HepG2 (cell line): ENCODE results near the gene CHD9NB. TPM values are rescaled to one million over a fixed set of nuclear protein-coding genes. Genes with fewer than 3 reads are reported as not detected.

Experiments used
- ATF7-NPFF ChIP-seq: sonication (generic); formaldehyde crosslinking; IDR thresholded peaks from 2 replicates; pipeline ENCODE4 v1.8.1; 2023; ENCODE audit warnings: mild to moderate bottlenecking, low read depth, missing genetic modification reagents, moderate library complexity
- DNMT3B ChIP-seq: conservative IDR thresholded peaks from 2 replicates; pipeline ENCODE4 v1.6.1; 2016; ENCODE audit warnings: missing biosample characterization, control low read depth
- GATAD2A ChIP-seq: IDR thresholded peaks from 2 replicates; pipeline ENCODE4 v1.6.1; 2016
- GFI1 ChIP-seq: sonication (generic); formaldehyde crosslinking; IDR thresholded peaks from 2 replicates; pipeline ENCODE4 v1.5.0; 2020; ENCODE audit warnings: missing genetic modification reagents, mild to moderate bottlenecking, borderline replicate concordance
- HMG20B ChIP-seq: conservative IDR thresholded peaks from 2 replicates; pipeline ENCODE4 v1.6.1; 2016; ENCODE audit warnings: missing genetic modification reagents, missing compliant biosample characterization
- JUNB ChIP-seq: sonication (generic); formaldehyde crosslinking; IDR thresholded peaks from 2 replicates; pipeline ENCODE4 v1.8.0; 2022; ENCODE audit warnings: missing genetic modification reagents, mild to moderate bottlenecking, borderline replicate concordance
- KAT8 ChIP-seq: IDR thresholded peaks from 2 replicates; pipeline ENCODE4 v1.6.1; 2016; ENCODE audit warnings: missing genetic modification reagents, missing compliant biosample characterization
- KLF16 ChIP-seq, 2 experiments: sonication (generic) in 1 of 2; formaldehyde crosslinking in 1 of 2; IDR thresholded peaks; 2 replicates each; pipeline versions ENCODE4 v1.6.1 to v1.8.0; 2016 to 2023; ENCODE audit warnings: missing genetic modification reagents in 2 of 2, missing compliant biosample characterization in 1 of 2
- MAZ ChIP-seq, 2 experiments: sonication (generic) in 1 of 2; formaldehyde crosslinking in 1 of 2; IDR thresholded peaks; 2 replicates each; pipeline versions ENCODE4 v1.5.0 to v1.6.1; 2012 to 2020; ENCODE audit warnings: low read depth in 2 of 2, mild to moderate bottlenecking in 2 of 2, borderline replicate concordance in 1 of 2, improper control_type of control experiment in 1 of 2, low read length in 1 of 2, missing genetic modification reagents in 1 of 2, moderate library complexity in 1 of 2
- NFE2L2 ChIP-seq: fragments of 150-350 bp; IDR thresholded peaks from 2 replicates; pipeline ENCODE4 v1.6.1; 2014; ENCODE audit warnings: low read length
- NR2F2 ChIP-seq: IDR thresholded peaks from 2 replicates; pipeline ENCODE4 v1.6.1; 2012; ENCODE audit warnings: low read depth, inconsistent platforms, borderline replicate concordance
- PHB2 ChIP-seq: fragments of 450-650 bp; IDR thresholded peaks from 2 replicates; pipeline ENCODE4 v1.6.1; 2018; ENCODE audit not compliant: partially characterized antibody
- PHF21A ChIP-seq: sonication (generic); formaldehyde crosslinking; IDR thresholded peaks from 2 replicates; pipeline ENCODE4 v1.5.0; 2020; ENCODE audit warnings: mild to moderate bottlenecking, missing genetic modification reagents
- SALL1 ChIP-seq: sonication (generic); formaldehyde crosslinking; IDR thresholded peaks from 2 replicates; pipeline ENCODE4 v1.8.0; 2022; ENCODE audit warnings: mild to moderate bottlenecking, missing genetic modification reagents
- SCMH1 ChIP-seq: sonication (generic); formaldehyde crosslinking; IDR thresholded peaks from 2 replicates; pipeline ENCODE4 v1.9.0; 2021; ENCODE audit warnings: missing genetic modification reagents, mild to moderate bottlenecking, borderline replicate concordance
- SIN3B ChIP-seq: fragments of 150-350 bp; IDR thresholded peaks from 2 replicates; pipeline ENCODE4 v1.6.1; 2014; ENCODE audit warnings: low read length
- SKIL ChIP-seq: sonication (generic); formaldehyde crosslinking; IDR thresholded peaks from 2 replicates; pipeline ENCODE4 v1.8.0; 2022; ENCODE audit warnings: missing genetic modification reagents, mild to moderate bottlenecking, moderate library complexity, borderline replicate concordance
- SMYD3 ChIP-seq: sonication (generic); formaldehyde crosslinking; IDR thresholded peaks from 2 replicates; pipeline ENCODE4 v1.8.1; 2023; ENCODE audit warnings: mild to moderate bottlenecking, missing genetic modification reagents
- SRSF9 ChIP-seq: fragments of 200-400 bp; formaldehyde crosslinking; IDR thresholded peaks from 2 replicates; pipeline ENCODE4 v1.6.1; 2018; ENCODE audit warnings: borderline replicate concordance, mild to moderate bottlenecking, low read depth, low read length; ENCODE audit not compliant: insufficient read depth, poor library complexity, severe bottlenecking
- TEAD2 ChIP-seq: sonication (generic); formaldehyde crosslinking; IDR thresholded peaks from 2 replicates; pipeline ENCODE4 v1.9.0; 2021; ENCODE audit warnings: missing genetic modification reagents
- TSC22D2 ChIP-seq: sonication (generic); formaldehyde crosslinking; IDR thresholded peaks from 2 replicates; pipeline ENCODE4 v1.5.1; 2020; ENCODE audit warnings: missing genetic modification reagents, mild to moderate bottlenecking, borderline replicate concordance
- USF2 ChIP-seq, 2 experiments: sonication (generic) in 1 of 2; formaldehyde crosslinking in 1 of 2; IDR thresholded peaks; 2 replicates each; pipeline versions ENCODE4 v1.5.1 to v1.6.1; 2011 to 2020; ENCODE audit warnings: borderline replicate concordance in 1 of 2, low read depth in 1 of 2, low read length in 1 of 2, mild to moderate bottlenecking in 1 of 2, missing genetic modification reagents in 1 of 2, moderate library complexity in 1 of 2
- ZNF224 ChIP-seq: sonication (generic); formaldehyde crosslinking; IDR thresholded peaks from 2 replicates; pipeline ENCODE4 v1.5.0; 2020; ENCODE audit warnings: mild to moderate bottlenecking, missing genetic modification reagents
- ZNF44 ChIP-seq: sonication (generic); formaldehyde crosslinking; IDR thresholded peaks from 2 replicates; pipeline ENCODE4 v1.5.1; 2020; ENCODE audit warnings: mild to moderate bottlenecking, missing genetic modification reagents
- ZNF569 ChIP-seq: sonication (generic); formaldehyde crosslinking; IDR thresholded peaks from 2 replicates; pipeline ENCODE4 v1.5.0; 2020; ENCODE audit warnings: mild to moderate bottlenecking, missing genetic modification reagents, moderate library complexity, borderline replicate concordance
- polyA plus RNA-seq, 8 experiments: library from polyadenylated mRNA; depleted of rRNA in 3 of 8; stranded (reverse) in 7 of 8; unstranded in 1 of 8; fragments of >200 nt; fragmentation: Illumina TruSeq in 4 of 8; extraction: Trizol in 4 of 8; gene quantifications; 2 replicates each; pipeline versions ENCODE4 v1.2.1 to v1.2.3, GENCODE V29; 2011 to 2016; ENCODE audit warnings: low read depth in 4 of 8, missing spikeins in 1 of 8, mixed read lengths in 1 of 8; ENCODE audit not compliant: insufficient read depth in 1 of 8
- total RNA-seq, 5 experiments: library from RNA; depleted of rRNA; stranded (reverse); fragments of >200 nt; fragmentation: Illumina TruSeq; extraction: Trizol; gene quantifications; 2 replicates each; pipeline ENCODE4 v1.2.3, GENCODE V29; 2016; ENCODE audit warnings: low read depth in 1 of 5
- TF ChIP-seq, protein P1 (sequence below): sonication (generic); formaldehyde crosslinking; IDR thresholded peaks from 2 replicates; pipeline ENCODE4 v1.8.0; 2022; ENCODE audit warnings: mild to moderate bottlenecking, missing genetic modification reagents, moderate library complexity

The CHD9NB gene
- total and polyA plus RNA-seq, 2 of the 13 experiments (the other 11 are each of a cell fraction or from before 2014, with no cell fraction given) = 0.17 to 0.18 TPM

GRCh38 chr16:53061701-53062159, 9.0 kb upstream of the CHD9NB start (continued):
- TF ChIP-seq KLF16 (CRISPR knock-in tag; IDR thresholded peaks at IDR 0.05) (no peak), KAT8 (CRISPR knock-in tag) (no peak), PHF21A (CRISPR knock-in tag) (peak; percentile 62; the same call in 1 of the 2 replicates), SCMH1 (CRISPR knock-in tag) (no peak), ATF7-NPFF (CRISPR knock-in tag) (no peak), ZNF224 (CRISPR knock-in tag) (no peak), NFE2L2 (no peak), PHB2 (no peak), USF2 (IDR thresholded peaks at IDR 0.05; ENCODE audit: low read depth, low read length) (no peak), USF2 (CRISPR knock-in tag; IDR thresholded peaks at IDR 0.05; ENCODE audit: borderline replicate concordance) (no peak), MAZ (IDR thresholded peaks at IDR 0.05; ENCODE audit: borderline replicate concordance, low read depth, low read length) (no peak), MAZ (CRISPR knock-in tag; IDR thresholded peaks at IDR 0.05; ENCODE audit: low read depth) (no peak), ZNF44 (CRISPR knock-in tag) (no peak), JUNB (CRISPR knock-in tag) (no peak), SMYD3 (CRISPR knock-in tag) (no peak), TEAD2 (CRISPR knock-in tag) (no peak), HMG20B (0 out of 2 replicates have a peak, but pooled peaks have one; percentile 26), NR2F2 (no peak), TSC22D2 (CRISPR knock-in tag) (no peak), GFI1 (CRISPR knock-in tag) (no peak), SALL1 (CRISPR knock-in tag) (peak; percentile 49; the same call in 1 of the 2 replicates), ZNF569 (CRISPR knock-in tag) (no peak), SKIL (CRISPR knock-in tag) (no peak), SRSF9 (no peak), GATAD2A (CRISPR knock-in tag) (0 out of 2 replicates have a peak, but pooled peaks have one; percentile 20), SIN3B (no peak), DNMT3B (CRISPR knock-in tag) (no peak)
- TF ChIP-seq, protein P1, sequence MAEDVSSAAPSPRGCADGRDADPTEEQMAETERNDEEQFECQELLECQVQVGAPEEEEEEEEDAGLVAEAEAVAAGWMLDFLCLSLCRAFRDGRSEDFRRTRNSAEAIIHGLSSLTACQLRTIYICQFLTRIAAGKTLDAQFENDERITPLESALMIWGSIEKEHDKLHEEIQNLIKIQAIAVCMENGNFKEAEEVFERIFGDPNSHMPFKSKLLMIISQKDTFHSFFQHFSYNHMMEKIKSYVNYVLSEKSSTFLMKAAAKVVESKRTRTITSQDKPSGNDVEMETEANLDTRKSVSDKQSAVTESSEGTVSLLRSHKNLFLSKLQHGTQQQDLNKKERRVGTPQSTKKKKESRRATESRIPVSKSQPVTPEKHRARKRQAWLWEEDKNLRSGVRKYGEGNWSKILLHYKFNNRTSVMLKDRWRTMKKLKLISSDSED (CRISPR knock-in tag) = no peak
